D341Med (cell line): ENCODE results near the gene FHL3.
"Not testable (repeated sequence)": the region's sequence is repeated elsewhere in the genome, so short reads cannot be mapped to it uniquely, and the experiment has no call there.

Experiments used
- DNase-seq: peaks from one replicate; pipeline ENCODE4 v3.0.0; 2012; ENCODE audit warnings: low spot score

FHL3 gene

DNA sequence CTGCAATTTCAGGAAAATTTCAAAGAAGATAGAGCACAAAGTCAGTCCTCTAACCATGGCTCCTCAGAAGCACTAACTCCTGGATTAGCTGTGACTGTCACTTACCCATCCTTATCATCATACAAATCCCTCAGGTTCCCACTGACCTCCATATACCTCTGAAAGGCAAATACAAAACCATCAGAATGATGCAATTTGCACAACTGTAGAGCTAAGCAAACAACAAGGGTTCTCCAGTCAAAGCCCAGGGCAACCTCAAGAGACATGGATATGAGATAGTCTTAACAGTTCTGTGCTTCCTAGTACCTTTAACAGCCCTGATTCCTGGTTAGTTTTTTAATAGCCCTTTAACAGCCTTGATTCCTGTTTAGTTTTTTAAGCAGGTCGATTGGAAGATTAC, 17.6 kb downstream of the FHL3 start:
- no peak for DNase-seq

DNA sequence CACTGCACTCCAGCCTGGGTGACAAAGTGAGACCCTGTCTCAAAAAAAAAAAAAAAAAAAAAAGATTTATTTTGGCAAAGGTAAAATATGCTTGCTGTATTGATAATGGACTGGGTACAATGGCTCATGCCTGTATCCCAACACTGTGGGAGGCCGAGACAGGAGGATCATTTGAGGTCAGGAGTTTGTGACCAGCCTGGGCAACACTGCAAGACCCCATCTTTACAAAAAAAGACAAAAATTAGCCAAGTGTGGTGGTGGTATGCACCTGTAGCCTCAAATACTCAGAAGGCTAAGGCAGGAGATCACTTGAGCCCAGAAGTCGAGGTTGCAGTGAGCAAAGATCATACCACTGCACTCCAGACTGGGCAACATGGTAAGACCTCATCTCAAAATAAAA, 21.8 kb downstream of the FHL3 start:
- DNase-seq, result no peak

DNA sequence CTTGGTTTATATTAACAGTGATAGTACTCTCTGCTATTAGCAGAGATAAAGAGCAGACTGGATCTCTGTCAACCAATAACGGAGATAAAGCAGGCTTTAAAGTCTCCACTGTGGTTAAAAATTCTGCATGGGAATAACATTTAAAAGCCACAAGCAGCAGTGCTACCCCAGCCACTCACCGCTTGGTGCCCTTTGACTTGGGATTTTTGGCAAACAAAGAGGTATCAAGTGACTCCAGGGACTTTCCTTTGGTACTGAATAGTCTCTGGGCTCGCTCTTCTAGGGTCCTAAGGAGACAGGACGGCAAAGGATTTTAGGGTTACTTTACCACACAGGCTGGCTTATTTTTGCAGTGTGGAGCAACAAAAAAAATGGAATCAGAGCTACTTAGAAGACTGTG, 26.8 kb downstream of the FHL3 start:
- DNase-seq, result no peak

DNA sequence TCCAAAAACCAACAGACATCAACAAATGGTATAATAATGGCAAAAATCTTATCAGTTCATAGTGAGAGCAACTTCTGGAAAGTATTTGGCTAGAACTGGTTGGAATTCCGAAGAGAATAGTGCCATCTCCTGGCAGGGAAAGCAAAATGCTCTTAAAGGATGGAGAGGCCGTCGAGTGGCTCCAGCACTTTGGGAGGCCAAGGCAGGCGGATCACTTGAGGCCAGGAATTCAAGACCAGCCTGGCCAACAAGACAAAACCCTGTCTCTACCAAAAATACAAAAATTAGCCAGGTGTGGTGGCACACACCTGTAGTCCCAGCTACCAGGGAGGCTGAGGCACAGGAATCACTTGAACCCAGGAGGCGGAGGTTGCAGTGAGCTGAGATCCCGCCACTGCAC, 30.2 kb downstream of the FHL3 start:
- peak; percentile 55 for DNase-seq

DNA sequence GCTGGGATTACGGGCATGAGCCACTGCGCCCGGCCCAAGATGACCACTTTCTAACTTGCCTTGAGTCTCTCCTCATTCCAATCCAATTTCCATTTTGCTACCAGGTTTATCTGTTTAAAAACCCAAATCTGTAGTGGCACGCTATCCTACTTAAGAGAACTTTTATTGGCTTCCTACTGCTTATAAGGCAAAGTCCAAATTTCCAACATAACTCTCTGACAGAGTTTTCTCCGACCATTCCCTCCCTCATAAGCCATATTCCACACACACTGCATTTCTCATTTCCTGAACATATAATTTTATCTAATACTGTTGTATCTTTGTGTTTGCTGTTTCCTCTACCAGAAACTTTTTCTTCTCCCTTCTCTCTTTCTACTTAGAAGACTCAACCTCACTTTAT, 30.7 kb downstream of the FHL3 start:
- no peak for DNase-seq

DNA sequence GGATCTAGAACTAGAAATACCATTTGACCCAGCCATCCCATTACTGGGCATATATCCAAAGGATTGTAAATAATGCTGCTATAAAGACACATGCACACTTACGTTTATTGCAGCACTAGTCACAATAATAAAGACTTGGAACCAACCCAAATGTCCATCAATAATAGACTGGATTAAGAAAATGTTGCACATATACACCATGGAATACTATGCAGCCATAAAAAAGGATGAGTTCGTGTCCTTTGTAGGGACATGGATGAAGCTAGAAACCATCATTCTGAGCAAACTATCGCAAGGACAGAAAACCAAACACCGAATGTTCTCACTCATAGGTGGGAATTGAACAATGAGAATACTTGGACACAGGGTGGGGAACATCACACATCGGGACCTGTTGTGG, 31.6 kb downstream of the FHL3 start:
- DNase-seq, result not testable (repeated sequence)

DNA sequence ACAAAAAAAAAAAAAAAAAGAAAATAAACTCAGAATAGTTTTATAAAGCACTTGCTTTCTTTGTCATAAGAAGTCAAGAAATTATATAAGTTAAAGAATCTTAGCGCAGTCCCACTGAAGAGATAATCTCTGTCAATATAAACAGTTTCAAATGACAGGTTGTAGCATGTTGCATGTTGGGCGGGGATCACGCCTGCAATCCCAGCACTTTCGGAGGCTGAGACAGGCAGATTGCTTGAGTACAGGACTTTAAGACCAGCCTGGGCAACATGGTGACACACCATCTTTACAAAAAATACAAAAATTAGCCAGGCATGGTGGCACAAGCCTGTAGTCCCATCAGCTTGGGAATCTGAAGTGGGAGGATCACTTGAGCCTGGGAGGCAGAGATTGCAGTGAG, 40.0 kb downstream of the FHL3 start:
- DNase-seq, result no peak

DNA sequence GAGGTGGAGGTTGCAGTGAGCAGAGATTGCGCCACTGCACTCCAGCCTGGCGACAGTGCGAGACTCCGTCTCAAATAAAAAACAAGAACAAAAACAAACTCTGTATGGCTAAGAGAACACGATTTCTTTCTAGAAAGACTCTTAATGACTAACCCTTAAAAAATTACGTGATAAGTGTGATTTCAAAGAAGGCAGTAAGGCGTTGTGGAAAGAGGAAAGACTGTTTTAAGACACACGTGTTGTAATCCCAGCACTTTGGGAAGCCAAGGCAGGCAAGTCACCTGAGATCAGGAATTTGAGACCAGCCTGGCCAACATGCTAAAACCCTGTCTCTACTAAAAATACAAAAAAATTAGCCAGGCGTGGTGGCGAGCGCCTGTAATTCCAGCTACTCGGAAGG, 41.2 kb downstream of the FHL3 start:
- DNase-seq, result not testable (repeated sequence)

DNA sequence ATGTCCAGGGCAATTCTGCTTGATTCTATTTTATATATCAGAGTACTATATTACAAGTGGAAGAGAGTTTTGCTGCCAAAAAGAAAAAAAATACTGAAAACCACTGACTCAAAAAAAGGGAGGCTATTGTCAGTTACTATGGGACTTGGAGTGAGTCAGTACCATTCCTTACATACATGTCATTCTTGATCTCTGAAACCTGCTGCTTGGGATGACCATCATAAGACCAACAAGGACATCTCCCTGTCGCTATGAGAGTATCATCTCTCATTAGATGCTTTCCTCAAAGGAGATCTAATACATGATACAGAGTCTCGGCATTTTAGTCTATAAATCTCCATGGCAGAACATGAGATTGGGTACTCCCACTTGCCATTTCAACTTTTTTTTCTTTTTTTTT, 46.6 kb downstream of the FHL3 start:
- DNase-seq, result no peak

DNA sequence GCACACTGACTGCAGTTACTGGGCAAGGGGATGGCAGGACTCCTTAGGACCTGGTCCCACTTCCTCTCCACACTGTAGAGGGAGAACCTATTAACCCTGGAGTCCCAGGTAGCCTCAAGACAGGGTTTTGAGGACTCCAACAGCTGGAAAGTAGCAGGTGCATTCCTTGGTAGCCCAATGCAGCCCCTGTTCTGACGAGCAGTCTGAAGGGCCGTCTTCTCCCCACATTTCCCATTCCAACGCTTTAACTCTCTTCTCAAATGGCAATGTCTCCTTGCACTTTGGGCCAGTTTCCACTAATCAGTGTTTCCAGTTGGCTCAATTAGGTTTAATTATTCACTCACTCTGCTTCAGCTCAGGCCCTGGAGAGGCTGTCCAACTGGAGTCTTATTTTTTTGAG, 49.6 kb downstream of the FHL3 start:
- DNase-seq, result no peak

DNA sequence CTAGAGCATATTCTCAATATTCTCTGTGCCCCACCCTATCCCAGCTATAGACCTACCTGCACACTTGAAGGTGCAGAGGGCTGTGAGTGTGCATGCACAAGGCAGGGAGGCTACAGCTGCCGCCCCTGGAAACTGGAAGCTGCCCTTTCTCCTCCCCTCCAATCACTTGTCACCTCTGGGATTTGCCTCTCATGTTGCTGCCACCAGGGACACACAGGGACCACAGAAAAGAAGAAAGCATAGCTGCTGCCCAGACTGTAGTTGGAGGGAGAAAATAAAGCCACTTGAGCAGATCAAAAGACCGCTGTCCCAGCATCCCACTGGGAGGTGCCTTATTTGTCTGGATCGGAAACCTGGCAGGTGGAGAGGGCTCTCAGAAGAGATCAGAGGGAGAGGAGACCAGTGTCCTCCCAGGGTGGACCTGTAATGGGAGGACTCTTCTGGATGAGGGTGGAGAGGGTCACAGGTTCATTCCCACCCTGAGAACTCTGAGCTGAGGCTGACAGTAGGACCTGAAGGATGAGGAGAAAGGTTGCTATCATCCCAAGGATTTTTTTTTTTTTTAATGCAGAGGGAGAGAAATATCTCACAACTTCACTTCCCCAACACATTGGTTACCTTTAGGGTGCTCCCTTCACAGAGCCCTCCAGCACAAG, 50.9 kb downstream of the FHL3 start:
- DNase-seq, result no peak

DNA sequence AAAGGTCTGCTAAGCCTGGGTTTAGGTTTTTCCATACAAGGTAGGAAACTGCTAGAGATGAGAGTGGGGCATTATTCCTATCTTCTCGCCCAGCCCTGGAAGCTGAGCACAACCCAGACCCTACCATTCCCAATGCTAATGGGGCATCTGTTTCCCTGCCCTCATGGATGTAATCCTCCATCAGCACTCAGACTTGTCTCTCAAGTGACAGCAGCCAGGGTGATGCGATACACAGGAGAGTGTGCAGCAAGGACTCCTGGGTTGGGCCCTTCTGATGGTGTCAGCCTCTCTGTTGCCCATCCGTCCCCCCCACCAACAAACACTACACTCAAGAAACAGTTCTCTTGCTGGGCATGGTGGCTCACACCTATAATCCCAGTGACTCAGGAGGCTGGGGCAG, 52.6 kb downstream of the FHL3 start:
- DNase-seq, result no peak

DNA sequence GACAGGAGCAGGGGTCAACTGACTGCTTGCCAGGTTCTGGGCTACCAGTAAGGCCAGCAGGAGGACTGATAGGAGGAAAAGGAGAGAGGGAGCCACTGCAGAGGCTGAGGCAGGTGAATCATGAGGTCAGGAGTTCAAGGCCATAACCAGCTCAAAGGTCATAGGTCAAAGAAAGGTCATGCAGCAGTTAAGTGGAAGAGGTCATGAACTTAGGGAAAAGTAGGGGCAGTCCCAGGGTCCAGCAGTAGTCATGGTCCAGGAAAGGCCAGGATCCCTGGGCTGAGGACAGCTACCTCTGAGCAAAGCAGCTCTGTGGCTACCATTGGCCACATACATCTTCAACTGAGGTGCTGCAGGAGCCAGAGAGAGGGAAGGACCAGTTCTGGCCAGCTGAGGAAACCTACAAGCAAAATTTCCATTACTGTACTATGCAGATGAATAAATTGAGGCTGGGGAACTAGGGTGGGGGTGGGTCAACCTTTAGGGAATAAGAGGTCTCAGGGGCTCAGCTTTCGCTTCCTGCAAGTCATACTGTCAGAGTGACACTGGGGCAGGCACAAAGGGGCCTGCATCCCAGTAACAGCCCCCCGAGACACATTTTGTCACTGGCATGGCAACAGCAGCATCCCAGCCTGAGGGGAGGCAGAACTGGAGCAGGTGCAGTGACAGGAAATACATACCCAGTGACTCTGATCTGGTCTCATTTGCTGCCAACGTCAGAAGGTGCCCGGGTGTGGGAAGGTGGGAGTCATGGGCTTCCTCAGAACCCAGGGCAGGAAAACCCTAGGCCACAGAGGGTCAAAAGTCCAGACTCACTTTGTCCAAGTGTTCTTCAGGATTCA, 53.3 kb downstream of the FHL3 start:
- no peak for DNase-seq

DNA sequence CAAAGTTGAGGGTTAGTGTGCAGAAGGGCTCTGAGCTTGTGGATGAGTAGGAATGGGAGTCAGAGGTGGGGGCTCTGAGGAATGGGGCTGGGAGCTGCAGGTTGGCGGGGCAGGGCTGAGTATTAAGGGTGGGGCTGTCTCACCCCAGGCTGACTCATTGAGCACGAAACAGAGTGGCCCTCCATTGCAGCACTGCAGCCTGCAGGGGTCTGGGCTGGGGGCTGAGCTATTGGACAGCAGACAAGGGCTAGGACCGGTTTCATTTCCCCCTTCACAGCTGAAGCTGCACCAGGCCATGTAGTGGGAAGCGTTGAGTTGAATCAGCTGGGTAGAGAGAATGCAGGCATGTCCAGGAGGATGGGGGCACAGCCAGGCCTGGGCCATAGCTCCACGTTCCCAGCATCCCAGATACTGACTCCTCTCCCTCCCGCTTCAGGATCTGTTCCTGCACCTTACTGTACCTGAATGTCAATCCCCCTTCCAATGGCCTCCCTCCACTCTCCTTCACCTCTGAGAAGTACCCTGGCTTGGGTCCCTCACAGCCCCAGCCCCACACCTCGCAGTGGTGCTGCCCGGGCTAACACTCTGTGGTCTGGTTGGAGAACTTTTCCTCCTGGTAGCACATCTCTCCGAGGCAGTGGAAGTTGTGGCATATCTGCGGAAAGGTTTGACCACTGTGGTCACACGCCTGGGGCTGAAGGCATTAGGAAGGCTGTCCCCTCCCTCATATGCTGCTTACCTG, 54.1 kb downstream of the FHL3 start:
- DNase-seq, result no peak

DNA sequence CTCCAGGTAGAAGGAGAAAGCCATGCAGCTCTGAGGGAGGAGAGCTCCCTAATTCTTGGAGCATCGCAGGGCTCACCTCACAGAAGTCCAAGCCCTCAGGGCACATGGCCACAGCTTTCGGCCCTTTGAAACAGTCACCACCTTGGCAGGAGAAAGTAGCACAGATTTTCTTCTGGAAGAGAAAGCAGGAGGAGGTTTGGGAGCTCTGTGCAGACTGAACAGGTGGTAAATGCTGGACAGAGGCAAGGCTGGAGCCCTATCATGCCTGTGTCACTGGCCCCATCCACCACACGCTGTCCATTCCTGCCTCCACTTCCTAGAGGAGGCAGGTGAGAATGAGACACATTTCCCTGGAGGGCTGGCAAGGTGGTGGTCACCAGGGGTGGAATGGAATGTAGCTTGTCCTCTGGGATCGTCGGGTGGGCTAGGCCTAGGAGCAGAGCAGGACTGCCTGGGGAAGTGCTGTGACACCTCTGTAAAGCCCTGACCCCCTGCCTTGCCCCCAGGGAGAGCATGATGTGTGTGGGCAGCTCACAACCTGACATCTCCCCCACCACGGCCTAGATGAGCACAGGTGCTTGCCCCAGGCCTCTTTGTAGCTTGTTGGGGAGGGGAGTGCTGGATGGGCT, 55.7 kb downstream of the FHL3 start:
- DNase-seq, result no peak

DNA sequence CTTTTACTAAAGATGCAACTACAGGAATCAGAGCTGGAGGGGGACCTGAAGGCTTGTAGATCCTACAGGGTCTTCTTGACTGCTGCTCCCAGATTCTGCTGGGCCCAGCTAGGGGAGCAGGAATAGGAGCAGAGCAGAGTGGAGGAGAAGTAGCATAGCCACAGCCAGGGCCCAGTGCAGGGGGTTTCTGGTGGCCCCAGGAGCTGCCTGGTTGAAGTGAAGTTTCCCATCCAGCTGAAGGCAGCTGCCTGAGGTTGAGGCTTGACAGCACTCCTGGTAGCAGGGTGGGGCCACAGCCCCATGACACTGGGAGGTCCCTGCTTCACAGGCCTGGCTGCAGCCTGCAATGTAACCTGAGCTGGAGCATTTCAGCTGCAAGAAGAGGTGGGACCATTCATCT, 56.5 kb downstream of the FHL3 start:
- no peak for DNase-seq

DNA sequence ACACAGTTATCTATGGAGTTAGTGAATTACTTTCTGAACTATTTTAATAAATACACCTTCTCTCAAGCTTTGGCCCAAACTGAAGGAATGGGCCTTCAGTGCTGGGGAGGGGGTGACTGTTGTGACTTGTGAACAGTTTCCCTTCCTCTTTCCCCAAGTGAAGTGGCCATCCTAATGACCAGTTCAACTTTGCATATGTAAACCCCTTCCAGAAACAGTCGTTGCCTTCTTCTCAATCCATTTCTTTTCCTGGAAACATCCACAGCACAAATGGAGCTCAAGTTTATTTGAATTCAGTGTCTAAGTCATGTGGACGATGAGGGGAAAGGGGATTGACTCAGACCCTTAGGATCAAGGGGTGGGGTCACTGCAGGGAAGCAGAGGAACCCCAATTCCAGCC, 57.1 kb downstream of the FHL3 start:
- no peak for DNase-seq

DNA sequence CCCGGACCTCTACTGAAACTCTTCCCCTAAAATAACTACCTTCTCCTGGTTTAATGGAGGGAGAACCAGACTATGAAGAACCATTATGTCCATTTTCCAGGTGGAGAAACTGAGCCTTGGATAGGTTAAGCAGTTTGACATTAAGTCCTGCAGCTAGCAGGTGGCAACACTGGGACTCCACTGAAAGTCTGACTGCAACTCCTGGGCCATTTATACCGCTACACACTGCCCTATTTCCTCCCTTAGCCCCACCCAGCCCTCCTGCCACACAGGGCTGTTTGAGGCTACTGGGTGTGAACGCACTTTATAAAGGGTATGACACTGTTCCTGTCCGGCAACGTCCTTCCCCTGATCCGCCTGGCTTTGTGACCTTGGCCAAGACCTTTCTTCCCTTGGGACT, 58.0 kb downstream of the FHL3 start:
- no peak for DNase-seq
